ENCODE data around the gene MATR3.

DNA sequence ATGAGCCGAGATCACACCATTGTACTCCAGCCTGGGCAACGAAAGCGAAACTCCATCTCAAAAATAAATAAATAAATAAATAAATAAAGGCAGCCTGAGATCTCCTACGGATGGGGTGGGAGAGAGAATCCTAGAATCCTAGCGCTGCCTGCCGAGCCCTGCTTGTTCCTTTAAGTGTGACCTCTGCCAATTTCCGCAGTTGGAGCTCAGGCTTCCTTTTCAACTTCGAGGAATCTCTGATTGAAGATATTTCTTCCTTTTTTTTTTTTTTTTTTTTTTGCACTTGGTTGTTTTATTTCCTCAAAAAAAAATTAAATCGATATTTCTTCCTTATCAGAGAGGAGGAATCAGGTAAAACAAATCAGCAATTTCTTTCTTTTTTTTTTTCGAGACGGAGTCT is 27.3 kb upstream of the MATR3 start:
- no peak for TF ChIP-seq EZH2 (IDR thresholded peaks at IDR 0.05; ENCODE audit: low read length, unreplicated experiment)
- TF ChIP-seq, protein P1, sequence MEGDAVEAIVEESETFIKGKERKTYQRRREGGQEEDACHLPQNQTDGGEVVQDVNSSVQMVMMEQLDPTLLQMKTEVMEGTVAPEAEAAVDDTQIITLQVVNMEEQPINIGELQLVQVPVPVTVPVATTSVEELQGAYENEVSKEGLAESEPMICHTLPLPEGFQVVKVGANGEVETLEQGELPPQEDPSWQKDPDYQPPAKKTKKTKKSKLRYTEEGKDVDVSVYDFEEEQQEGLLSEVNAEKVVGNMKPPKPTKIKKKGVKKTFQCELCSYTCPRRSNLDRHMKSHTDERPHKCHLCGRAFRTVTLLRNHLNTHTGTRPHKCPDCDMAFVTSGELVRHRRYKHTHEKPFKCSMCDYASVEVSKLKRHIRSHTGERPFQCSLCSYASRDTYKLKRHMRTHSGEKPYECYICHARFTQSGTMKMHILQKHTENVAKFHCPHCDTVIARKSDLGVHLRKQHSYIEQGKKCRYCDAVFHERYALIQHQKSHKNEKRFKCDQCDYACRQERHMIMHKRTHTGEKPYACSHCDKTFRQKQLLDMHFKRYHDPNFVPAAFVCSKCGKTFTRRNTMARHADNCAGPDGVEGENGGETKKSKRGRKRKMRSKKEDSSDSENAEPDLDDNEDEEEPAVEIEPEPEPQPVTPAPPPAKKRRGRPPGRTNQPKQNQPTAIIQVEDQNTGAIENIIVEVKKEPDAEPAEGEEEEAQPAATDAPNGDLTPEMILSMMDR (conservative IDR thresholded peaks at IDR 0.05; ENCODE audit: low read depth, low read length), result no peak

Data from PC-3 (cell line).